GM23338 (cell line): ENCODE results near the gene RNF19B. TPM values are rescaled to one million over a fixed set of nuclear protein-coding genes. Genes with fewer than 3 reads are reported as not detected.

ENCODE experiments used
- ATAC-seq: fragments of 200-7000 bp; cut with Tn5 transposase; 3 replicates; pipeline ENCODE4 v1.9.1; 2020
- DNase-seq: peaks from one replicate; pipeline ENCODE4 v3.0.0-alpha.2; 2015; ENCODE audit warnings: low spot score
- H2AFZ ChIP-seq: fragments of 200-600 bp; sonication (generic); 2 replicates; pipeline ENCODE4 v1.8.0; 2016; ENCODE audit warnings: antibody characterized with exemption, mild to moderate bottlenecking, moderate library complexity
- H3F3A ChIP-seq: fragments of 200-600 bp; sonication (generic); replicated peaks from 2 replicates; pipeline ENCODE4 v1.8.0; 2017; ENCODE audit warnings: antibody characterized with exemption, mixed run types, low read depth
- H3K27ac ChIP-seq: fragments of 200-600 bp; sonication (generic); 2 replicates; pipeline ENCODE4 v1.6.1; 2016; ENCODE audit warnings: low read depth
- H3K27me3 ChIP-seq: fragments of 200-600 bp; sonication (generic); 2 replicates; pipeline ENCODE4 v1.8.0; 2016; ENCODE audit warnings: mild to moderate bottlenecking, mixed run types, moderate library complexity; ENCODE audit not compliant: insufficient read depth
- H3K36me3 ChIP-seq: fragments of 200-600 bp; sonication (generic); 2 replicates; pipeline ENCODE4 v1.8.0; 2016; ENCODE audit warnings: mild to moderate bottlenecking; ENCODE audit not compliant: insufficient read depth
- H3K4me1 ChIP-seq: fragments of 200-600 bp; sonication (generic); 2 replicates; pipeline ENCODE4 v1.8.0; 2016; ENCODE audit warnings: mild to moderate bottlenecking, moderate library complexity; ENCODE audit not compliant: insufficient read depth
- H3K4me2 ChIP-seq: fragments of 200-600 bp; sonication (generic); 2 replicates; pipeline ENCODE4 v1.7.1; 2017; ENCODE audit warnings: mixed run types
- H3K4me3 ChIP-seq: fragments of 200-600 bp; sonication (generic); 2 replicates; pipeline ENCODE4 v1.6.1; 2016; ENCODE audit warnings: mixed run types
- H3K79me2 ChIP-seq: fragments of 200-600 bp; sonication (generic); replicated peaks from 2 replicates; pipeline ENCODE4 v1.8.0; 2017; ENCODE audit warnings: mild to moderate bottlenecking; ENCODE audit not compliant: insufficient read depth
- H3K9me2 ChIP-seq: fragments of 200-600 bp; sonication (generic); 2 replicates; pipeline ENCODE4 v1.8.0; 2017; ENCODE audit not compliant: insufficient read depth
- H4K20me1 ChIP-seq: fragments of 200-600 bp; sonication (generic); replicated peaks from 2 replicates; pipeline ENCODE4 v1.8.0; 2017; ENCODE audit warnings: mild to moderate bottlenecking; ENCODE audit not compliant: insufficient read depth
- H3K27ac Mint-ChIP-seq: 2 replicates; pipeline ENCODE4 v1.8.0; 2020; ENCODE audit warnings: inconsistent platforms, mild to moderate bottlenecking, moderate library complexity, mixed read lengths
- H3K27me3 Mint-ChIP-seq: 3 replicates; pipeline ENCODE4 v1.8.0; 2022; ENCODE audit warnings: low read depth, mild to moderate bottlenecking, moderate library complexity, mixed read lengths, inconsistent platforms; ENCODE audit not compliant: insufficient read depth, poor library complexity
- H3K36me3 Mint-ChIP-seq: 3 replicates; pipeline ENCODE4 v1.8.0; 2021; ENCODE audit warnings: low read depth, mild to moderate bottlenecking, inconsistent platforms, moderate library complexity, mixed read lengths
- H3K4me1 Mint-ChIP-seq: 3 replicates; pipeline ENCODE4 v1.8.0; 2020; ENCODE audit warnings: mild to moderate bottlenecking, inconsistent platforms, mixed read lengths
- H3K4me3 Mint-ChIP-seq: 3 replicates; pipeline ENCODE4 v1.8.0; 2021; ENCODE audit warnings: moderate library complexity, mild to moderate bottlenecking, inconsistent platforms, mixed read lengths
- H3K9me3 Mint-ChIP-seq: 3 replicates; pipeline ENCODE4 v1.8.0; 2020; ENCODE audit warnings: moderate library complexity, mild to moderate bottlenecking, inconsistent platforms, mixed read lengths
- CREB1 ChIP-seq: fragments of 250-450 bp; sonication (Bioruptor Pico); IDR thresholded peaks from 2 replicates; pipeline ENCODE4 v1.5.0; 2020; ENCODE audit warnings: low read depth, mild to moderate bottlenecking, moderate library complexity
- CTCF ChIP-seq, 2 experiments: fragments of 200-600 bp in 1 of 2; sonication (generic) in 1 of 2; conservative IDR thresholded peaks; 2 replicates each; pipeline versions ENCODE4 v1.5.1 to v1.6.1; 2016 to 2017; ENCODE audit warnings: antibody characterized with exemption in 2 of 2, low read depth in 2 of 2, mild to moderate bottlenecking in 2 of 2, moderate library complexity in 1 of 2
- ETS1 ChIP-seq: IDR thresholded peaks from 2 replicates; pipeline ENCODE4 v1.6.1; 2016; ENCODE audit warnings: antibody characterized with exemption
- EZH2 ChIP-seq: fragments of 200-600 bp; sonication (generic); IDR thresholded peaks from one replicate; pipeline ENCODE4 v1.8.0; 2017; ENCODE audit warnings: antibody characterized with exemption, mild to moderate bottlenecking, low read depth; ENCODE audit not compliant: unreplicated experiment
- EZH2phosphoT487 ChIP-seq: fragments of 200-600 bp; sonication (generic); IDR thresholded peaks from one replicate; pipeline ENCODE4 v1.8.1; 2018; ENCODE audit warnings: antibody characterized with exemption; ENCODE audit not compliant: unreplicated experiment
- JUNB ChIP-seq: IDR thresholded peaks from one replicate; pipeline ENCODE4 v1.6.1; 2016; ENCODE audit warnings: antibody characterized with exemption; ENCODE audit not compliant: unreplicated experiment
- NANOG ChIP-seq: IDR thresholded peaks from 2 replicates; pipeline ENCODE4 v1.6.1; 2016; ENCODE audit warnings: antibody characterized with exemption, borderline replicate concordance
- POLR2AphosphoS5 ChIP-seq: IDR thresholded peaks from 2 replicates; pipeline ENCODE4 v1.6.1; 2016; ENCODE audit warnings: antibody characterized with exemption, low read depth
- REST ChIP-seq: IDR thresholded peaks from one replicate; pipeline ENCODE4 v1.6.1; 2018; ENCODE audit warnings: antibody characterized with exemption; ENCODE audit not compliant: unreplicated experiment
- STAT1 ChIP-seq: IDR thresholded peaks from one replicate; pipeline ENCODE4 v1.6.1; 2016; ENCODE audit warnings: antibody characterized with exemption; ENCODE audit not compliant: unreplicated experiment
- ZNF114 ChIP-seq: fragments of 250-450 bp; sonication (Bioruptor Pico); IDR thresholded peaks from 2 replicates; pipeline ENCODE4 v1.5.0; 2020; ENCODE audit warnings: mild to moderate bottlenecking, moderate library complexity
- ZNF331 ChIP-seq: fragments of 250-450 bp; sonication (Bioruptor Pico); IDR thresholded peaks from 2 replicates; pipeline ENCODE4 v1.5.0; 2020; ENCODE audit warnings: low read depth, mild to moderate bottlenecking, moderate library complexity
- ZNF462 ChIP-seq: fragments of 250-450 bp; sonication (Bioruptor Pico); IDR thresholded peaks from 2 replicates; pipeline ENCODE4 v1.5.0; 2020; ENCODE audit warnings: mild to moderate bottlenecking, moderate library complexity
- polyA plus RNA-seq: library from polyadenylated mRNA; unstranded; fragments of >200 nt; fragmentation: Nextera tagmentation; extraction: Ambion mirVana; gene quantifications from 2 replicates; pipeline ENCODE4 v1.2.1, GENCODE V29; 2016
- total RNA-seq: library from RNA; depleted of rRNA; stranded (reverse); fragments of >200 nt; shearing (Covaris generic); gene quantifications from 2 replicates; pipeline ENCODE4 v1.2.3, GENCODE V29; 2014

Gene RNF19B
- total and polyA plus RNA-seq, 2 experiments from 2014 or later, result 2.9 to 11.9 TPM

- H3F3A ChIP-seq, result peaks cover 7% of the 10 kb centered on the region; the same call in 1 of the 2 replicates
- H3K4me1 Mint-ChIP-seq, result peaks cover 14% of the 10 kb centered on the region
- no peaks in the 10 kb centered on the region; the same call in 1 of the 2 replicates for H4K20me1 ChIP-seq
- TF ChIP-seq ZNF462, result no peak
- no peak for TF ChIP-seq STAT1
- TF ChIP-seq NANOG, result no peak
- TF ChIP-seq REST, result no peak
- TF ChIP-seq POLR2AphosphoS5, result no peak
- no peak for TF ChIP-seq CTCF (conservative IDR thresholded peaks at IDR 0.05; ENCODE audit: low read depth in 2 of 2)
- no peak for TF ChIP-seq JUNB
- TF ChIP-seq ZNF114 (CRISPR knock-in tag), result no peak
- TF ChIP-seq ZNF331 (CRISPR knock-in tag), result no peak
- no peak for TF ChIP-seq EZH2phosphoT487
- no peak for TF ChIP-seq ETS1
- no peak for TF ChIP-seq CREB1 (CRISPR knock-in tag)
- no peak for TF ChIP-seq EZH2
- H3K27me3 Mint-ChIP-seq, result peaks cover 30% of the 10 kb centered on the region
- H3K36me3 Mint-ChIP-seq, result peaks cover 8% of the 10 kb centered on the region; the same call in 1 of the 3 replicates
- H3K79me2 ChIP-seq, result no peaks in the 10 kb centered on the region
- ATAC-seq (no peak), DNase-seq (no peak)
- H3K27ac ChIP-seq, result no peak overlapping the region
- H2AFZ ChIP-seq, result no peak overlapping the region
- H3K9me2 ChIP-seq, result no peaks in the 10 kb centered on the region
- no peak overlapping the region for H3K4me3 Mint-ChIP-seq
- H3K4me2 ChIP-seq, result no peak overlapping the region
- no peak overlapping the region for H3K4me3 ChIP-seq
- peaks cover 44% of the 10 kb centered on the region for H3K27me3 ChIP-seq
- peaks cover 5% of the 10 kb centered on the region; the same call in 2 of the 3 replicates for H3K9me3 Mint-ChIP-seq
- no peak overlapping the region for H3K27ac Mint-ChIP-seq
- H3K36me3 ChIP-seq, result no peaks in the 10 kb centered on the region
- H3K4me1 ChIP-seq, result peaks cover 10% of the 10 kb centered on the region; the same call in 1 of the 2 replicates
These were observed 73.4 kb downstream of the RNF19B start for GRCh38 chr1:32891241-32891570.
